Neuronal stem cell (in vitro differentiated cells): ENCODE measurements around the gene MAST4.
A peak's percentile ranks its signal among the peaks of the same experiment; 100 is the strongest.

Experiments used
- DNase-seq: peaks from one replicate; pipeline ENCODE4 v3.0.0-alpha.2; 2013; ENCODE audit warnings: low spot score
- H2AFZ ChIP-seq: one replicate; pipeline ENCODE4 v1.6.1; 2013; ENCODE audit warnings: mild to moderate bottlenecking, low read length, inconsistent platforms
- H2AK5ac ChIP-seq: 2 replicates; pipeline ENCODE4 v1.6.1; 2013; ENCODE audit warnings: low read depth, mild to moderate bottlenecking, inconsistent platforms, low read length, moderate library complexity, mixed read lengths
- H2BK120ac ChIP-seq: 2 replicates; pipeline ENCODE4 v1.6.1; 2013; ENCODE audit warnings: low read depth, mild to moderate bottlenecking, inconsistent platforms, low read length, moderate library complexity, mixed read lengths
- H2BK12ac ChIP-seq: one replicate; pipeline ENCODE4 v1.6.1; 2013; ENCODE audit warnings: low read length, inconsistent platforms
- H2BK15ac ChIP-seq: 2 replicates; pipeline ENCODE4 v1.6.1; 2013; ENCODE audit warnings: mild to moderate bottlenecking, low read length, inconsistent platforms, mixed read lengths
- H2BK5ac ChIP-seq: one replicate; pipeline ENCODE4 v1.6.1; 2013; ENCODE audit warnings: inconsistent platforms, mild to moderate bottlenecking, low read length, moderate library complexity
- H3K14ac ChIP-seq: one replicate; pipeline ENCODE4 v1.6.1; 2013; ENCODE audit warnings: low read length, inconsistent platforms
- H3K18ac ChIP-seq: 2 replicates; pipeline ENCODE4 v1.6.1; 2013; ENCODE audit warnings: low read length, inconsistent platforms
- H3K23ac ChIP-seq: 2 replicates; pipeline ENCODE4 v1.6.1; 2013; ENCODE audit warnings: low read depth, mild to moderate bottlenecking, mixed read lengths, low read length, inconsistent platforms; ENCODE audit not compliant: poor library complexity
- H3K27ac ChIP-seq: replicated peaks from 3 replicates; pipeline ENCODE4 v1.5.1; 2013; ENCODE audit warnings: low read length, inconsistent platforms
- H3K27me3 ChIP-seq, 3 experiments: 2 replicates each; pipeline ENCODE4 v1.6.1; 2013; ENCODE audit warnings: low read length in 3 of 3, mild to moderate bottlenecking in 2 of 3, inconsistent platforms in 1 of 3, low read depth in 1 of 3, mixed read lengths in 1 of 3, moderate library complexity in 1 of 3; ENCODE audit not compliant: control insufficient read depth in 3 of 3, insufficient read depth in 3 of 3
- H3K36me3 ChIP-seq, 2 donors: replicated peaks in 1 of 2; 2 replicates each; pipeline ENCODE4 v1.6.1; 2013; ENCODE audit warnings: low read length in 2 of 2; ENCODE audit not compliant: control insufficient read depth in 2 of 2, insufficient read depth in 2 of 2
- H3K4ac ChIP-seq: 2 replicates; pipeline ENCODE4 v1.6.1; 2013; ENCODE audit warnings: inconsistent platforms, mild to moderate bottlenecking, low read length, moderate library complexity
- H3K4me1 ChIP-seq, 2 donors: 1 replicate in 1 of 2; 2 replicates in 1 of 2; pipeline ENCODE4 v1.6.1; 2013; ENCODE audit warnings: low read length in 2 of 2, low read depth in 1 of 2; ENCODE audit not compliant: control insufficient read depth in 2 of 2, insufficient read depth in 1 of 2
- H3K4me2 ChIP-seq: one replicate; pipeline ENCODE4 v1.6.1; 2013; ENCODE audit warnings: mild to moderate bottlenecking, low read length, inconsistent platforms; ENCODE audit not compliant: insufficient read depth, poor library complexity, severe bottlenecking
- H3K4me3 ChIP-seq, 2 donors: 2 replicates each; pipeline ENCODE4 v1.5.1; 2013; ENCODE audit warnings: low read length in 2 of 2, mild to moderate bottlenecking in 2 of 2, inconsistent platforms in 1 of 2, moderate library complexity in 1 of 2
- H3K79me1 ChIP-seq: one replicate; pipeline ENCODE4 v1.6.1; 2013; ENCODE audit warnings: low read depth, mild to moderate bottlenecking, inconsistent platforms, low read length, moderate library complexity
- H3K9ac ChIP-seq: one replicate; pipeline ENCODE4 v1.6.1; 2013; ENCODE audit warnings: mild to moderate bottlenecking, low read depth, low read length, inconsistent platforms; ENCODE audit not compliant: poor library complexity
- H3K9me3 ChIP-seq, 2 donors: replicated peaks in 1 of 2; 2 replicates each; pipeline versions ENCODE3 to v1.6.1; 2013; ENCODE audit warnings: low read length in 2 of 2, mild to moderate bottlenecking in 2 of 2, inconsistent platforms in 1 of 2, low read depth in 1 of 2, mixed read lengths in 1 of 2, moderate library complexity in 1 of 2; ENCODE audit not compliant: control insufficient read depth in 2 of 2, insufficient read depth in 1 of 2
- H4K8ac ChIP-seq: one replicate; pipeline ENCODE4 v1.6.1; 2013; ENCODE audit warnings: low read depth, mild to moderate bottlenecking, inconsistent platforms, low read length, moderate library complexity
- H4K91ac ChIP-seq: one replicate; pipeline ENCODE4 v1.6.1; 2013; ENCODE audit warnings: low read length, low read depth, mild to moderate bottlenecking, inconsistent platforms; ENCODE audit not compliant: poor library complexity
- WGBS, 2 donors: extraction: QIAGEN DNeasy Blood & Tissue Kit; methylation state at CpG; one replicate each; pipeline ENCODE4 v1.1.7; 2013; ENCODE audit warnings: missing lambda C conversion rate in 2 of 2, mixed read lengths in 1 of 2; ENCODE audit not compliant: insufficient read length in 2 of 2, insufficient replicate concordance in 1 of 2; ENCODE audit errors: extremely low coverage in 2 of 2; 5-methylcytosine and 5-hydroxymethylcytosine counted together

Gene MAST4

GRCh38 chr5:67003935-67004729 is 407.9 kb downstream of the MAST4 start:
- H2BK15ac ChIP-seq, result no peak overlapping the region
- no peak overlapping the region for H2BK5ac ChIP-seq
- H3K27me3 ChIP-seq, result peaks cover 0 to 4% (median 0%) of the 10 kb centered on the region in 3 experiments
- H4K91ac ChIP-seq, result no peak overlapping the region
- no peak overlapping the region for H3K18ac ChIP-seq
- no peak overlapping the region for H3K4ac ChIP-seq
- no peak overlapping the region for H2AK5ac ChIP-seq
- no peak overlapping the region for H3K9ac ChIP-seq
- H2AFZ ChIP-seq, result peak overlapping the region; percentile 90
- no peak overlapping the region for H2BK12ac ChIP-seq
- H2BK120ac ChIP-seq, result no peak overlapping the region
- no peaks in the 10 kb centered on the region for H3K79me1 ChIP-seq
- no peak overlapping the region for H3K27ac ChIP-seq
- no peaks in the 10 kb centered on the region for H3K9me3 ChIP-seq
- no peaks in the 10 kb centered on the region for H3K36me3 ChIP-seq
- H4K8ac ChIP-seq, result no peak overlapping the region
- peak overlapping the region; percentile 91 for H3K4me2 ChIP-seq
- H3K4me3 ChIP-seq, result peak overlapping the region; percentile 72 to 79
- peaks cover 3 to 11% of the 10 kb centered on the region in 2 donors for H3K4me1 ChIP-seq
- H3K14ac ChIP-seq, result no peak overlapping the region
- no peak overlapping the region for H3K23ac ChIP-seq
- no CpG with 5 or more reads among the region's 54 CpGs for WGBS, 2 donors
- DNase-seq, result peak; percentile 53

GRCh38 chr5:67004730-67005350 is 408.6 kb downstream of the MAST4 start:
- Histone ChIP-seq H3K4me1 (peaks cover 3 to 11% of the 10 kb centered on the region in 2 donors), H2BK15ac (no peak overlapping the region), H3K4me2 (peak overlapping the region; percentile 91), H3K14ac (no peak overlapping the region), H3K9ac (no peak overlapping the region), H2BK12ac (no peak overlapping the region), H4K91ac (no peak overlapping the region), H3K9me3 (no peaks in the 10 kb centered on the region), H2AK5ac (no peak overlapping the region), H3K27me3 (peaks cover 0 to 4% (median 0%) of the 10 kb centered on the region in 3 experiments), H3K36me3 (no peaks in the 10 kb centered on the region), H2BK120ac (no peak overlapping the region), H3K23ac (no peak overlapping the region), H3K18ac (no peak overlapping the region), H2AFZ (peak overlapping the region; percentile 90), H4K8ac (no peak overlapping the region), H3K27ac (no peak overlapping the region), H3K4me3 (peak overlapping the region; percentile 69 to 72), H3K4ac (no peak overlapping the region), H3K79me1 (no peaks in the 10 kb centered on the region), H2BK5ac (no peak overlapping the region)
- WGBS, 2 donors, result no CpG with 5 or more reads among the region's 11 CpGs
- DNase-seq, result no peak

DNA sequence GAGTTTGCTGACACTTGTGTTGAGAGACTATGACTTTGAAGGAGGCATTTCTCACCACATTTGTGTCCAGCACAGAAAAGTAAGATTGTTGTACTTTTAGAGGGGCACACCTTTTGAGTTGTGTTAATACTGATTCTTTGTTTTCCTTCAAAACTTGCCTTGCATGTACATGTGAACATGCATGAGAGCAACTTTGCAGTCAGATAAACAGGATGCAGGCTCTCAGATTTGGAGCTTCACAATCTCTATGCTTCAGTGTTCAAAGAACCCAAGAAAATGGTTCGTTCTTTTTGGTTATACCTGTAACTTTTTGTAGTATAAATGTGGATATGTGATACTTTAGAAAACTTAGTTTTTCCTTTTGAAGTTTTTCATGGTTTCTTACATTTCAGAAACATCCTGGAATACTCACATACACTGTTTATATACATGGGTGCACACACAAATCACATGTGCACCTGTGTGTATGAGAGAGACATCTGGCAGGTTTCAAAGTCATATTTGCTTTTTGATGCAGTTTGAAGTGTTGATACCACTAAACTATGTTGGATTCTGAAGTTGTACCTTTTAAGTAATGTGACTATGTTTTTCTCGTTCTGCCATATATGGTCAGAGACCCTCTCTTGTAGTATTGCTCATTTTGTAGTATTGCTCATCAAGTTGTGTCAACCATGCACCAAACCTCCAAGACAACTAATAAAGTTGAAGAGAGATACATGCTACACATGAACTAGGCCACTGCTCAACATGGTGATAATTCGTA is 409.7 kb downstream of the MAST4 start:
- Histone ChIP-seq H3K4me1 (peaks cover 6 to 14% of the 10 kb centered on the region in 2 donors), H3K4ac (no peak overlapping the region), H2BK5ac (no peak overlapping the region), H2BK12ac (no peak overlapping the region), H3K9me3 (no peaks in the 10 kb centered on the region), H3K4me2 (no peak overlapping the region), H2BK120ac (no peak overlapping the region), H3K4me3 (peak overlapping the region in 1 of 2 donors; percentile 72), H3K18ac (no peak overlapping the region), H3K9ac (no peak overlapping the region), H3K14ac (no peak overlapping the region), H2AK5ac (no peak overlapping the region), H3K23ac (no peak overlapping the region), H2AFZ (no peak overlapping the region), H3K79me1 (no peaks in the 10 kb centered on the region), H4K91ac (no peak overlapping the region), H3K36me3 (no peaks in the 10 kb centered on the region), H3K27me3 (peaks cover 0 to 4% (median 0%) of the 10 kb centered on the region in 3 experiments), H4K8ac (no peak overlapping the region), H2BK15ac (no peak overlapping the region), H3K27ac (no peak overlapping the region)
- WGBS, 2 donors, result no CpG with 5 or more reads among the region's 3 CpGs
- no peak for DNase-seq

DNA sequence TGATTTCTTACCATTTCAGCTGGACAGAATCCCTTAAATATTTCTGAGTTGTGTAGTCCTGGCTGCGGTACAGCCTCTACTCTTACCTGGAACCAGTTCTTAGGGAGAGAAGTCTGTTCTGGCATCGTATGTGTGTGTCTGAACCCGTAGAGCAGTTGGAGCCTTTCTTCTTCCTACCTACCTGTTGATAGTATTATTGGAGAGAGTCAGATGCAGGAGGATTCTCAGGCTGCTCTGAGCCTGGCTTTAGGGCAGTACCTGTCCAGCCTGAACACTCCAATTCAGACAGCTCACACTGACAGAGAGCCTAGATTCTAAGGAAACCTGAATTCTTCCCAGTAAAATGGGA is 410.3 kb downstream of the MAST4 start:
- Histone ChIP-seq H2AK5ac (no peak overlapping the region), H2BK15ac (no peak overlapping the region), H3K27ac (no peak overlapping the region), H3K36me3 (no peaks in the 10 kb centered on the region), H2BK120ac (no peak overlapping the region), H3K9ac (no peak overlapping the region), H3K23ac (no peak overlapping the region), H3K4ac (no peak overlapping the region), H3K79me1 (no peaks in the 10 kb centered on the region), H2BK12ac (no peak overlapping the region), H3K27me3 (peaks cover 0 to 4% (median 0%) of the 10 kb centered on the region in 3 experiments), H3K4me1 (peaks cover 11 to 19% of the 10 kb centered on the region in 2 donors), H3K18ac (no peak overlapping the region), H3K9me3 (no peaks in the 10 kb centered on the region), H3K4me3 (no peak overlapping the region), H4K91ac (no peak overlapping the region), H4K8ac (no peak overlapping the region), H3K4me2 (no peak overlapping the region), H2BK5ac (no peak overlapping the region), H2AFZ (no peak overlapping the region), H3K14ac (no peak overlapping the region)
- DNase-seq, result no peak
- WGBS, 2 donors, result no CpG with 5 or more reads among the region's 3 CpGs
